GM18867 (cell line): ENCODE results near the gene IL1A.

ENCODE experiments used
- ATAC-seq: cut with Tn5 transposase; IDR thresholded peaks from one replicate; pipeline ENCODE4 v1.9.1; 2021; ENCODE audit warnings: mild to moderate bottlenecking, moderate library complexity; ENCODE audit not compliant: unreplicated experiment

IL1A gene

GRCh38 chr2:112764071-112765044 is 19.9 kb downstream of the IL1A start, which contains the start of gene CKAP2L:
Gene CKAP2L, minus strand, starts transcription at chr2:112764609. Its CDS starts 11 bp downstream, at chr2:112764598.
- peak; percentile 96 for ATAC-seq

DNA sequence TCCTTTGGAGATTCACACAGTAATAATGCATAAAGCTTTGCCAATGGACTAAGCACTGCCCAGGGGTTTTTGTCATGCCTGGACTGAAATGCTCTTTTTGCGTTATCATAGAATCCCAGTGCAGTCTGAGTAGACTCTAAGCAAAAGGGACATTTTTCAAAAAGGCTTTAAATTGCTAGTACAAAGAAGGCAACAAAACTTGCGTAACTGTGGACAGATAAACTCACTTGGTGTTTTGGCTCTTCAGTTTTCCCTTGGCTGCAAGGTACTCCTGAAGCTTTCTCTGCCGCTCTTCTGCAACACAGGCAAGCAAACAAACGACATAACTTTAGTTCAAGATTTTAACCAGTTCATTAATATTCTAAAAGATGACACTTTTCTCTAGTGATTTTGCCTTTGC is 22.0 kb downstream of the IL1A start:
- ATAC-seq: no peak

DNA sequence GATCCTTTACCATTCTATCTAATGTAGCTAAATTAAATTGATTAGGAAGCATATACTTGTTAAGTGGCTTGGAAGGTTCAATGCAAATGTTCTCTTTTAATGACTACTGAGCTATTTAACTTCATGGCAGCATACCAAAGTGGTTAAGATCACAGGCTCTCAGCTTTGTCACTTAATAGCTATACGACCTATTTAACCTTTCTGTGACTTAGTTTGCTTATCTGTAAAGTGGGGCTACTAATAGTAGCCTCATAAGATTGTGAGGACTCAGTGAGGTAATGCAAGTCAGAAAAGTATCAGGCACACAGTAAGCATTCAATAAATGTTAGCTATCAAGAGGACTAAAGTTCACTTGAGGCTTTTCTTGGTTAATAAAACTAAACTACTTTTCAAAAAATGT is 24.1 kb downstream of the IL1A start:
- ATAC-seq: no peak

GRCh38 chr2:112758711-112759110 is 25.6 kb downstream of the IL1A start:
- ATAC-seq: no peak

DNA sequence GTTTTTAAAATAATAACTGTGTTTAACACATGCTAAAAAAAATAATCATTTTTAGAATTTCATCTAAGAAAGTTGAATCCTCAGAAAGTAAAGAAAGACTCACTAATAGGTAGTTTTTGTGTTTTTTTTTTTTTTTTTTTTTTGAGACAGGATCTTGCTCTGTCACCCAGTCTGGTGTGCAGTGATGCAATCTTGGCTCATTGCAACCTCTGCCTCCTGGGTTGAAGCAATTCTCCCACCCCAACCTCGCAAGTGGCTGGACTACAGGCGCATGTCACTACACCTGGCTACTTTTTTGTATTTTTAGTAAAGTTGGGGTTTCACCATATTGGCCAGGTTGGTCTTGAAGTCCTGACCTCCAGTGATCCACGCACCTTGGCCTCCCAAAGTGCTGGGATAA is 27.0 kb downstream of the IL1A start:
- no peak for ATAC-seq

DNA sequence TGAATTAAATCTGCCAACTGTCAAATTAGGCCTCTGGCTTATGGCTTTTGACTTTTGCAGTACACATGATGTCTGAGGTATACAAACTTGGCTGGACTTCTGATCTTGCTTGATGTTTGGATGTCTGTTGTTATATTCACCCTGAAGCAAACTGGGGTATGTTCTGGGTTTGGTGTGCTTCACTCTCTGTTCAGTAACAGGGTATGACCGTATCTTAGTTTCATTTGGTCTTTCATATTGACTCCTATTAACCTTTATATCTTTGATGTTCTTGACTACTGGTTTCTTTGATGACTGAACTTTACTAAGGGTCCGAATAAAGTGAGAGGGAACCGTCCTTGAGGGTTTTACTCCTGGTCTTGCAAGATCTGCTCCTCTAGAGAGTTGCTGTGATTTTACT is 28.1 kb downstream of the IL1A start:
- ATAC-seq: no peak

DNA sequence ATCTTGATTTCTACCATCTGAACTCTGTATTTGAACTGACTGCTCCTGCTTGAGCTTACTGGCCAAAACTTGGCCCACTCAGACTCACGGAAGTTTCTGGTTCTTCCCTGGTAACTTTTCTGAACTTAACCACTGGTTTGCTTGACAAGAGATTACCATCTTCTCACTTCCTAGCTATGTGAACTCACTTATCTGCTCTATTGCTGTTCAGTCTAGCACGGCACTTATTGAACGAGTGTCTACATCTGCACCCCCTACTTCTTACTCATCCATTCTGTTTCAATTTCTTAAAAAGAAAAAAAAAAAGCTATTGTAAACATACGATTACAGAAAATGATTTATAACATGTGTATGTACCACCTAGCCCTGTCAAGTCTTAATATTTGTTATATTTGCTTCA is 28.8 kb downstream of the IL1A start:
- no peak for ATAC-seq

DNA sequence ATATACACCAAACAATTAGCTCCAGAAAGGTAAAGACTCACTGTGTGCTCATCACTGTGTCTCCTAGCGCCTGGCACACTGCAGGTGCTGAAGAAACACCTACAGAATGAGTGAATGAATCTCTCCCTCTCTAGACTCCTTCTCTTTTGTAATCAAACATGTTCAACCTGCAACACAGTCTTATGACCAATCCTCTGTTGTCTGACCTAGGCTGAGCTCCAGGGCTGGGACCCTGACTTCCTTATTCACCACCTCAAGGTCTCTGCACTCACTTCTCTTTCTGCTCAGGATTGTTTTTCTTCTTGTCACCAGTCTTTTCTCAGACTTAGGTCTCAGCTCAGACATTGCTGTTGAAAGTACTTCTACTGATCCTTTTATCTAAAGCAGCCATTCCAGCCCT is 29.7 kb downstream of the IL1A start:
- no peak for ATAC-seq

- no peak for ATAC-seq
These were observed 31.6 kb downstream of the IL1A start for GRCh38 chr2:112752667-112753066.

DNA sequence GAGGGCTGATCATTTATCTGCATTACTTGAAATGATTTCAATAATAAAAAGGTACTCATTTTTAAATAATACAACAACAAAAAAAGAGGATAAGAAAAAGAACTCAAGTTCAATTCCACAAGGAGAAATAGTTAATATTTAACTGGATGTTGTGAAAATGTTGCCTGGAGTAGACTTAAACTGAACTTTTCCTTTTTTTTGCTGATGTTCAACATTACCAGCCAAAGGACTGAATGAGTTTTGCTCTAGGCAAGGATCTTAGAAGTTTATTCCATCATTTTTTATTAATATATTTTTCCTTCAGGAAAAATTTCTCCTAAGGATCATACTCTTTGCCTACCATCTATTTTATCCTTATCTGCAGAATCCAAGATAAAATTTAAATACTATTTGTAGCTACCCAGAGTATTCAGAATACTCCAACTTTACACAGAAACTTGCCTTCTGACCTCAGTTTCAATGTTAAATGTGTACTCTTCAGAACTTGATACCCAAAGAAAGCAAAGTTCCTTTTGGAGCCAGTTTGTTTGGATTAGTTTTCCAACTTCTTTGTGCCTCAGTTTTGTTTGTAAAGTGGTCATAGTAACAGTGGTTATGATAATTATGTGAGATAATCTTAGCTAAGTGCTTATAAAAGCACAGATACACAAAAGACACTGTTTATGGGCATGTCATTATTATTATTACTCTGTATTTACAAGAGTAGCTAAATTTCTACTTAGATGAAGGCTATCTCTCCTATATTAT is 32.7 kb downstream of the IL1A start:
- ATAC-seq: no peak

DNA sequence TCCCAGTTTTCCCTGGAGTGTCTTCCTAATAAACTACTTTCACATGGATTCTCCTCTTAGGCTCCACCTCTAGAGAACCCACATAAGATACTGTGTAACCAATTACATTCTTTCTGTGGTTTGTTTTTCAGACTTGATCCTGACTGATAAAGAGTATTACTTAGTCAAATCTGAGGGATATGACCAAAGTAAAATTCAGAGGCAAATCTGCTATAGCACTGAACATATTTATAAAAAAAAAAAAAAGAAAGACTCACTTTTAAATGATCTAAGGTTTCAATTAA is 33.8 kb downstream of the IL1A start:
- no peak for ATAC-seq

GRCh38 chr2:112749755-112750559 is 34.3 kb downstream of the IL1A start:
- ATAC-seq: peak; percentile 59

DNA sequence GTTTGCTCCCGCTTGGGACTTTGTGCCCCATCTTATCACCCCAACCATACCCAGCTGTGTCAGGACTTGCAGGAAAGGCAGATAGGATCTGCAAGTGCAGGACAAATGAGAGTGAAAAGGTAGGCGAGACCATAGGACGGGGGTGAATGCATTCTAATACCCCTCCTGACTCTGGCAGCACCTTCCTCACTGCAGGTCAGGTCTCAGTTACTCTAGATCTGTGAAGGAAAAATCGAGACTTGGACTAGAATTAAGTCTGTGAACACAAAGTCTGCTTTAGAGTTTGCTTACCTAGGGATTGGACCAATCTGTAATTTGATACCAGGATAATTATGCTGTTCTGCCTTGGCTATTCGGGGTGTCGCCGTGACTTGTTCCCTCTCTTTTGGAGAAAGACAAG is 43.8 kb downstream of the IL1A start:
- no peak for ATAC-seq

DNA sequence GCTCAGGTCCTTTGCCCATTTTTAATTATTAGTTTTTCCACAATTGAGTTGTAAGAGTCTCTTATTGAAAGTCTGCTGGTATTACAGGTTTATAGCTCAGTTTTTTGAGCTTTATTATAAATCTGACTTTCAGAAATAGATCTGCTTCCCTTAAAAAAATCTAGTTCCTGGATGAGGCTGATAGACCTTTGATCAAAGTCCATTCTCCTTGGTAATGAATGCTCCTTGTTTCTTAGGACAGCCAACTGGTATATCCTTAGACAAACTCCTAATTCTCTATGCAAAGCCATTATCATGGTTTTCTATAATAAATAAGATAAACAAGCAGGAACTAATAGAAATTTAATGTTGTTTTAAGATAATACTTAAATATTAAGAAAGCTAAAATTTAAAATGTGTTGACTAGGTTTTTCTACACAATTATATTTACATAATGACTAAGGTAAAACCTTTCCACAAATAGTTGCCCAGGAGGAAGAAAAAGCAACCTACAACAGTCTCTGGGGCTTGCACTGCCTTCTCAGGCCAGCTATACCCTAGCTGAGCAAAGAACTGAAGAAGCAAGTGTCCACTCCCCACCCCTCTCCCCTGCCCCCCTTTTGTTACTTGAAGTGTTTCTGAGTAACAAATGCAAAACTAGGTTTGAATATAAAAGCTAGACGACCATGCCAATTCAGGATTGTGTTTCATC is 46.6 kb downstream of the IL1A start:
- ATAC-seq: no peak

DNA sequence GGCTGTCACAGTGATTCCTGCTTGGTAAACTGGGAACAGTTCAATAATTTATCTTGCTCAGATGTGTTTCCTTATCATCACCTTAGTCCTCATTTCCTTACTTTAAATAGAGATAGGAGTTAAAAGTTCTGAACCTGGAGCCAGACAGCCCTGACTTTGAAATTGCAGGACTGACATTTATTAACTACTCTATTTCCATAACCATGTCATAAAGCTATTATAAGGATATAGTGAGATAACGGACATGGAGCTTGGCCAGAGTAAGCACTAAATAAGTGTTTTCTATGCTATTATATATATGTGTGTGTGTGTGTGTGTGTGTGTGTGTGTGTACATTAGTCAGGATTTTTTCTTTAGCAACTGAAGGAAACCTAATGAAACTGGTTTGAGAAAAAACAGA is 50.4 kb downstream of the IL1A start:
- ATAC-seq: no peak

DNA sequence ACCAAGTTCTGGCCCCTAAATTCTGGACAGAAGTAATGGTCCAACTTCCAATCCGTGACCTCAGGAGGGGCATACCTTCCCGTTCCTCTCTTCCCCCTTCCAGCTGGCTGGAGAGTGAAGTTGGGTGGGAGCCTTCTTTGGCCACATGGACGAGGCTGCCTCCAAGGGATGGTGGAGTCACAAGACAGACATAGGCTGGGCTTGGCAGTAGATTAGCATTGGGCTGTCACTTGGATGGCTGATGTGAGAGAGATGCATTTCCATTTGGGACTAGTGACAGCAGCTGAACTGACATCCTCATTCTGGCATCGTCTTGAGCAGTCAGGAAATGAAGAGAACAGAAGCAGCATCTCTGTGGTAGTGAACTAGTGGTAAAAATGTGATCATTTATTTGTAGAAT is 50.8 kb downstream of the IL1A start:
- no peak for ATAC-seq

DNA sequence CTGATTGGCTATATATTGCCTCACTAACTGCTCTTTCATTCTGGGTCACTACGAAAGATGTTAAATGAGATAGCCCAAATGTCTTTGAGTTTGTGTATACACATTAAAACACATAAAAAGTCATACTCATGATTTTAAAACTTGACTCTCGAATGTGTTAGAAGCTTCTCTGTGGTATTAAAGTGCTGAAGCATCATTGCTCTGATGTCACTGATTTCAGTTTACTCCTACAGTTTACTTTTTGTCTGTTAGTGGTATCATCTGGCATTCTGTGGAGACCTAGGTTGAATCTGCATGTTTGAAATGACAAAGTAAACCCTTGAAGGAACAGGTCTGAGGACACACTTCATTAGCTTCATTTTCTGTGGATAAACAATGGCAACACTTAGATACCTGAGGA is 52.8 kb downstream of the IL1A start:
- ATAC-seq: no peak

DNA sequence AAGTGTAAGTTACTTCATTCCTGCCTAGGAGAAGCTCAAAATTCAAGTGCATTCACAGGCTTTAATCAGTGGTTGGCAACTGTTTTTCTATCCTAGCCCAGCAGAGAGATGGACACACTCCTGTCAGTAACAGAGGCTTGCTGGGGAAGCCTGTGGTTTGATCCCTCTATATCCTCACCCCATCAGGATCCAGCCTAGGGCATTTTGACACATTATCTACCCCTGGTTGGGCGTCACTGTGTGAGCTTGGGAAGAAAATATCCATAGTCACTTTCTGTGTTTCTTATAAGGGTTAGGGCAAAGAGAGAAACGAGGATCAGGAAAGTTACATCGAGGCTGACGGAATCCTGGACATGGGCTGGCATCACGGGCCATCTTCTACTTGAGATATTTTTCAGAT is 53.5 kb downstream of the IL1A start:
- ATAC-seq: no peak

- no peak for ATAC-seq
These were observed 54.1 kb downstream of the IL1A start for GRCh38 chr2:112730216-112730615.

- no peak for ATAC-seq
These were observed 55.7 kb downstream of the IL1A start for GRCh38 chr2:112728378-112729175.
